RKO (cell line): ENCODE measurements around the gene STK33.

ENCODE experiments used
- DNase-seq: peaks from one replicate; pipeline ENCODE4 v3.0.0-alpha.2; 2016; ENCODE audit warnings: low spot score

The STK33 gene

GRCh38 chr11:8603696-8604077 is 9.7 kb upstream of the STK33 start:
- DNase-seq = no peak

GRCh38 chr11:8601376-8602133 is 7.5 kb upstream of the STK33 start:
- no peak for DNase-seq

- no peak for DNase-seq
These were observed 4.5 kb upstream of the STK33 start for GRCh38 chr11:8598506-8598905.

GRCh38 chr11:8597182-8597581 is 3.2 kb upstream of the STK33 start:
- DNase-seq = peak; percentile 61

GRCh38 chr11:8596504-8597046 is 2.5 kb upstream of the STK33 start:
- no peak for DNase-seq

- DNase-seq = no peak
These were observed 573 bp downstream of the STK33 start for GRCh38 chr11:8593455-8593854.

- DNase-seq = no peak
These were observed 6.1 kb downstream of the STK33 start for GRCh38 chr11:8587915-8588314.

GRCh38 chr11:8586805-8587204 is 7.2 kb downstream of the STK33 start:
- peak; percentile 25 for DNase-seq

GRCh38 chr11:8586184-8586583 is 7.8 kb downstream of the STK33 start:
- DNase-seq = no peak

GRCh38 chr11:8584511-8584910 is 9.5 kb downstream of the STK33 start:
- DNase-seq = no peak

- DNase-seq = no peak
These were observed 9.9 kb downstream of the STK33 start for GRCh38 chr11:8584082-8584481.

- DNase-seq = no peak
These were observed 12.7 kb downstream of the STK33 start for GRCh38 chr11:8581300-8581699.

GRCh38 chr11:8577791-8578581 is 16.0 kb downstream of the STK33 start:
- peak; percentile 60 for DNase-seq

GRCh38 chr11:8574798-8575197 is 19.2 kb downstream of the STK33 start:
- no peak for DNase-seq

GRCh38 chr11:8573777-8574176 is 20.3 kb downstream of the STK33 start:
- no peak for DNase-seq

- DNase-seq = peak; percentile 31
These were observed 26.3 kb downstream of the STK33 start for GRCh38 chr11:8567602-8568198.

- DNase-seq = peak; percentile 72
These were observed 27.3 kb downstream of the STK33 start for GRCh38 chr11:8566613-8567210.

GRCh38 chr11:8564526-8564925 is 29.5 kb downstream of the STK33 start:
- DNase-seq = no peak

GRCh38 chr11:8561461-8561860 is 32.6 kb downstream of the STK33 start:
- no peak for DNase-seq

GRCh38 chr11:8558436-8558835 is 35.6 kb downstream of the STK33 start:
- no peak for DNase-seq

- DNase-seq = no peak
These were observed 48.2 kb downstream of the STK33 start for GRCh38 chr11:8545698-8546366.

- DNase-seq = no peak
These were observed 49.2 kb downstream of the STK33 start for GRCh38 chr11:8544807-8545206.
